Measurements from ENCODE around the gene ZNF232.
"Not testable (repeated sequence)": the region's sequence is repeated elsewhere in the genome, so short reads cannot be mapped to it uniquely, and the experiment has no call there.

The ZNF232 gene

GRCh38 chr17:5131799-5132502 is 20.3 kb upstream of the ZNF232 start:
- not testable (repeated sequence) for H3K9ac ChIP-seq (ENCODE audit: low read length); H3K79me2 ChIP-seq (ENCODE audit: control insufficient read depth, insufficient read depth, low read length); H2BK5ac ChIP-seq (ENCODE audit: low read length); H2AK5ac ChIP-seq (ENCODE audit: low read length); H4K8ac ChIP-seq (ENCODE audit: low read depth, low read length); H3K27me3 ChIP-seq (ENCODE audit: insufficient read depth, low read length, poor library complexity); H3K36me3 ChIP-seq (ENCODE audit: control insufficient read depth, insufficient read depth, low read length); H3K4me1 ChIP-seq (ENCODE audit: control insufficient read depth, low read depth, low read length); H3K27ac ChIP-seq (ENCODE audit: low read depth, low read length); H3K56ac ChIP-seq (ENCODE audit: low read length); H2BK15ac ChIP-seq (replicated peaks; ENCODE audit: low read depth); H2BK120ac ChIP-seq (ENCODE audit: low read depth, low read length); H3K79me1 ChIP-seq (ENCODE audit: low read length); H3K4ac ChIP-seq (ENCODE audit: low read depth, low read length); H3K4me2 ChIP-seq (ENCODE audit: low read length); H3K18ac ChIP-seq (ENCODE audit: low read length); H3K4me3 ChIP-seq (ENCODE audit: low read length); H3K23ac ChIP-seq (ENCODE audit: low read length); DNase-seq; H4K5ac ChIP-seq (ENCODE audit: low read length)
- WGBS (ENCODE audit: extremely low coverage, insufficient coverage, low lambda C conversion rate) = no CpG with 5 or more reads among the region's 16 CpGs

GRCh38 chr17:5131146-5131715 is 19.6 kb upstream of the ZNF232 start:
- no peak overlapping the region for H3K27ac ChIP-seq (ENCODE audit: low read depth, low read length)
- no peak overlapping the region for H2AK5ac ChIP-seq (ENCODE audit: low read length)
- no peak overlapping the region for H4K5ac ChIP-seq (ENCODE audit: low read length)
- H2BK120ac ChIP-seq (ENCODE audit: low read depth, low read length) = no peak overlapping the region
- H3K27me3 ChIP-seq (ENCODE audit: insufficient read depth, low read length, poor library complexity) = no peaks in the 10 kb centered on the region
- H3K4me1 ChIP-seq (ENCODE audit: control insufficient read depth, low read depth, low read length) = no peaks in the 10 kb centered on the region
- H3K4me3 ChIP-seq (ENCODE audit: low read length) = no peak overlapping the region
- no peak overlapping the region for H2BK15ac ChIP-seq (replicated peaks; ENCODE audit: low read depth)
- no peaks in the 10 kb centered on the region for H3K79me1 ChIP-seq (ENCODE audit: low read length)
- DNase-seq = no peak
- H3K79me2 ChIP-seq (ENCODE audit: control insufficient read depth, insufficient read depth, low read length) = no peaks in the 10 kb centered on the region
- no peak overlapping the region for H3K18ac ChIP-seq (ENCODE audit: low read length)
- no peak overlapping the region for H4K8ac ChIP-seq (ENCODE audit: low read depth, low read length)
- no peak overlapping the region for H2BK5ac ChIP-seq (ENCODE audit: low read length)
- no peak overlapping the region for H3K9ac ChIP-seq (ENCODE audit: low read length)
- H3K56ac ChIP-seq (ENCODE audit: low read length) = no peak overlapping the region
- WGBS (ENCODE audit: extremely low coverage, insufficient coverage, low lambda C conversion rate) = no CpG with 5 or more reads among the region's 7 CpGs
- no peak overlapping the region for H3K23ac ChIP-seq (ENCODE audit: low read length)
- no peak overlapping the region for H3K4ac ChIP-seq (ENCODE audit: low read depth, low read length)
- H3K4me2 ChIP-seq (ENCODE audit: low read length) = no peak overlapping the region
- no peaks in the 10 kb centered on the region for H3K36me3 ChIP-seq (ENCODE audit: control insufficient read depth, insufficient read depth, low read length)

DNA sequence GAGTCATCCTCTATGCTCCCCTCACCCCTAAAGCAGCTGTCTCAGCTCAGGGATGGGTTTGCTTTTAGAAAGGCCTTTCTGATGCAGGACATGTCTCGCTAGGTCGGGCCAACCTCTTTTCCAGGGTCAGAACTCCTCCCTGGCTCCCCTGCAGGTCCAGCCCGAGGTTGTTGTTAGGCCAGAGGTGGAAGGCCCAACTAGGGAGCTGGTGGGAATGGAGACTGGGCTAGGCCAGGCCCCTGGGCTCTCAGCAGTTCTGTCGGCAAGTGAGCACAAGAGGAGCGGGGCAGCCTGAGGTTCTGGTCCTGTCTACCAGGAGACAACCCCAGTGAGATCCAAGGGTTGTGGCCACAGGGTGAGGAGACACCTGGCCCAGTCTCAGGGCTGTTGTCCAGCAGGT is 19.0 kb upstream of the ZNF232 start:
- not testable (repeated sequence) for H3K18ac ChIP-seq (ENCODE audit: low read length); H3K9ac ChIP-seq (ENCODE audit: low read length); H3K79me1 ChIP-seq (ENCODE audit: low read length); H4K8ac ChIP-seq (ENCODE audit: low read depth, low read length); H3K4me3 ChIP-seq (ENCODE audit: low read length); DNase-seq; H3K79me2 ChIP-seq (ENCODE audit: control insufficient read depth, insufficient read depth, low read length); H3K27me3 ChIP-seq (ENCODE audit: insufficient read depth, low read length, poor library complexity); H3K27ac ChIP-seq (ENCODE audit: low read depth, low read length); H3K4ac ChIP-seq (ENCODE audit: low read depth, low read length); H3K36me3 ChIP-seq (ENCODE audit: control insufficient read depth, insufficient read depth, low read length); H3K4me1 ChIP-seq (ENCODE audit: control insufficient read depth, low read depth, low read length); H2BK120ac ChIP-seq (ENCODE audit: low read depth, low read length); H2AK5ac ChIP-seq (ENCODE audit: low read length); H3K23ac ChIP-seq (ENCODE audit: low read length); H2BK15ac ChIP-seq (replicated peaks; ENCODE audit: low read depth); H4K5ac ChIP-seq (ENCODE audit: low read length); H3K56ac ChIP-seq (ENCODE audit: low read length); H2BK5ac ChIP-seq (ENCODE audit: low read length); H3K4me2 ChIP-seq (ENCODE audit: low read length)
- no CpG with 5 or more reads among the region's 5 CpGs for WGBS (ENCODE audit: extremely low coverage, insufficient coverage, low lambda C conversion rate)

GRCh38 chr17:5130261-5130660 is 18.6 kb upstream of the ZNF232 start:
- not testable (repeated sequence) for H3K56ac ChIP-seq (ENCODE audit: low read length); H3K79me2 ChIP-seq (ENCODE audit: control insufficient read depth, insufficient read depth, low read length); H3K79me1 ChIP-seq (ENCODE audit: low read length); H4K5ac ChIP-seq (ENCODE audit: low read length); H3K18ac ChIP-seq (ENCODE audit: low read length); H2BK120ac ChIP-seq (ENCODE audit: low read depth, low read length); H3K27ac ChIP-seq (ENCODE audit: low read depth, low read length); H3K23ac ChIP-seq (ENCODE audit: low read length); H3K36me3 ChIP-seq (ENCODE audit: control insufficient read depth, insufficient read depth, low read length); H3K4me3 ChIP-seq (ENCODE audit: low read length); DNase-seq; H4K8ac ChIP-seq (ENCODE audit: low read depth, low read length); H3K27me3 ChIP-seq (ENCODE audit: insufficient read depth, low read length, poor library complexity); H3K4me2 ChIP-seq (ENCODE audit: low read length); H3K9ac ChIP-seq (ENCODE audit: low read length); H2BK5ac ChIP-seq (ENCODE audit: low read length); H2BK15ac ChIP-seq (replicated peaks; ENCODE audit: low read depth); H2AK5ac ChIP-seq (ENCODE audit: low read length); H3K4me1 ChIP-seq (ENCODE audit: control insufficient read depth, low read depth, low read length); H3K4ac ChIP-seq (ENCODE audit: low read depth, low read length)
- no CpG with 5 or more reads among the region's 10 CpGs for WGBS (ENCODE audit: extremely low coverage, insufficient coverage, low lambda C conversion rate)

DNA sequence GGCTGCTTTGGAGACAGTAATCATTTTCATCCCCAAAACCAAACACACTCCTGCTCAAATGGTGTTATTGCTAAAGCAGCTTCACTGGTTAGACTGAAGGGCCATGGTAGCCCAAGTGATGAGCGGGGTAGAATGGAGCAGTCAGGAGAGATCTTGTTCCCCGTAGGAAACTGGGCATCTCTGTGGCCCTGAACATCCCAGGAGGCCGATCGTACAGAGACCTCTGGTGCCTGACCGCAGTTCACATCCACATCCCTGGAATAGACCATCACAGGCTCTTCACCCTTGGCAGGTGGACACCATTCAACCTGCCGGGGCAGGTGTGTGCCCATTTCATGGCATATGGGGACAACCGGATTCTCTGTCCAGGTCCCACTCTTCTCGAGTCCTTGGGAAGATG is 18.1 kb upstream of the ZNF232 start:
- not testable (repeated sequence) for H2AK5ac ChIP-seq (ENCODE audit: low read length); H2BK5ac ChIP-seq (ENCODE audit: low read length); H3K4ac ChIP-seq (ENCODE audit: low read depth, low read length)

More for the DNA sequence above, 18.1 kb upstream of the ZNF232 start:
- not testable (repeated sequence) for H3K23ac ChIP-seq (ENCODE audit: low read length); H3K27me3 ChIP-seq (ENCODE audit: insufficient read depth, low read length, poor library complexity); H3K4me3 ChIP-seq (ENCODE audit: low read length); H3K9ac ChIP-seq (ENCODE audit: low read length); H3K56ac ChIP-seq (ENCODE audit: low read length); H3K4me1 ChIP-seq (ENCODE audit: control insufficient read depth, low read depth, low read length); H3K79me2 ChIP-seq (ENCODE audit: control insufficient read depth, insufficient read depth, low read length); H3K79me1 ChIP-seq (ENCODE audit: low read length); H2BK15ac ChIP-seq (replicated peaks; ENCODE audit: low read depth); H3K18ac ChIP-seq (ENCODE audit: low read length); H3K36me3 ChIP-seq (ENCODE audit: control insufficient read depth, insufficient read depth, low read length); H4K5ac ChIP-seq (ENCODE audit: low read length); H4K8ac ChIP-seq (ENCODE audit: low read depth, low read length); H3K4me2 ChIP-seq (ENCODE audit: low read length); H3K27ac ChIP-seq (ENCODE audit: low read depth, low read length); H2BK120ac ChIP-seq (ENCODE audit: low read depth, low read length); DNase-seq
- no CpG with 5 or more reads among the region's 8 CpGs for WGBS (ENCODE audit: extremely low coverage, insufficient coverage, low lambda C conversion rate)
